Thoracic aorta (tissue), 2 donors: Measurements from ENCODE around the gene TRERF1. TPM values are rescaled to one million over a fixed set of nuclear protein-coding genes. Genes with fewer than 3 reads are reported as not detected.

Experiments
- ATAC-seq: fragments of 150-250 bp; one replicate; pipeline ENCODE4 v1.8.0; 2017; ENCODE audit warnings: low read depth; ENCODE audit not compliant: insufficient number of reproducible peaks, low FRiP score
- DNase-seq: peaks from one replicate; pipeline ENCODE4 v3.0.0-alpha.2; 2020; ENCODE audit warnings: low spot score
- H3K27ac ChIP-seq, 2 donors: fragments of 200-600 bp; sonication (generic); 1 replicate in 1 of 2; 2 replicates in 1 of 2; pipeline ENCODE4 v1.5.1; 2016; ENCODE audit warnings: mild to moderate bottlenecking in 2 of 2, moderate library complexity in 2 of 2
- H3K27me3 ChIP-seq: fragments of 200-600 bp; sonication (generic); replicated peaks from 2 replicates; pipeline ENCODE4 v1.6.0; 2016; ENCODE audit warnings: mild to moderate bottlenecking; ENCODE audit not compliant: insufficient read depth
- H3K36me3 ChIP-seq: fragments of 200-600 bp; sonication (generic); one replicate; pipeline ENCODE4 v1.5.1; 2016
- H3K4me1 ChIP-seq, 2 donors: fragments of 200-600 bp; sonication (generic); 1 replicate in 1 of 2; 2 replicates in 1 of 2; pipeline versions ENCODE4 v1.5.1 to v1.6.0; 2016; ENCODE audit warnings: low read depth in 2 of 2, mild to moderate bottlenecking in 1 of 2; ENCODE audit not compliant: control insufficient read depth in 1 of 2
- H3K4me3 ChIP-seq: fragments of 200-600 bp; sonication (generic); 2 replicates; pipeline ENCODE4 v1.5.1; 2016; ENCODE audit warnings: mild to moderate bottlenecking
- H3K9me3 ChIP-seq: fragments of 200-600 bp; sonication (generic); 2 replicates; pipeline ENCODE4 v1.5.1; 2016
- CTCF ChIP-seq: fragments of 200-600 bp; sonication (generic); IDR thresholded peaks from one replicate; pipeline ENCODE4 v1.5.1; 2019; ENCODE audit warnings: antibody characterized with exemption
- total RNA-seq, 2 donors: library from RNA; depleted of rRNA; stranded (reverse); fragments of >200 nt; gene quantifications; one replicate each; pipeline versions ENCODE4 v1.1.0 to v1.2.3, GENCODE V29; 2016

TRERF1 gene
- total RNA-seq, 2 donors from 2014 or later: 4.6 to 5.0 TPM

- no peak overlapping the region for H3K4me3 ChIP-seq
- no peak for DNase-seq
- H3K27ac ChIP-seq: no peak overlapping the region
- peaks cover 3% of the 10 kb centered on the region for H3K9me3 ChIP-seq
- no peaks in the 10 kb centered on the region for H3K27me3 ChIP-seq
- ATAC-seq: no peak
- peaks cover 6 to 9% of the 10 kb centered on the region in 2 donors for H3K4me1 ChIP-seq
- no peak for TF ChIP-seq CTCF
- H3K36me3 ChIP-seq: no peaks in the 10 kb centered on the region
These were observed 22.6 kb downstream of the TRERF1 start for GRCh38 chr6:42429042-42429585.

- H3K27ac ChIP-seq: no peak overlapping the region
- H3K4me1 ChIP-seq: peaks cover 6 to 9% of the 10 kb centered on the region in 2 donors
- no peaks in the 10 kb centered on the region for H3K27me3 ChIP-seq
- DNase-seq: no peak
- no peaks in the 10 kb centered on the region for H3K9me3 ChIP-seq
- no peak for TF ChIP-seq CTCF
- H3K4me3 ChIP-seq: no peak overlapping the region
- H3K36me3 ChIP-seq: no peaks in the 10 kb centered on the region
- no peak for ATAC-seq
These were observed 23.2 kb downstream of the TRERF1 start for GRCh38 chr6:42428326-42429041.

- no peaks in the 10 kb centered on the region for H3K9me3 ChIP-seq
- ATAC-seq (no peak), DNase-seq (no peak)
- no peak overlapping the region for H3K27ac ChIP-seq
- no peaks in the 10 kb centered on the region for H3K36me3 ChIP-seq
- TF ChIP-seq CTCF: no peak
- peaks cover 6 to 9% of the 10 kb centered on the region in 2 donors for H3K4me1 ChIP-seq
- H3K4me3 ChIP-seq: no peak overlapping the region
- no peaks in the 10 kb centered on the region for H3K27me3 ChIP-seq
These were observed 23.9 kb downstream of the TRERF1 start for GRCh38 chr6:42427871-42428270.

- no peaks in the 10 kb centered on the region for H3K27me3 ChIP-seq
These were observed 25.5 kb downstream of the TRERF1 start for GRCh38 chr6:42426191-42426590.

More at GRCh38 chr6:42426191-42426590, 25.5 kb downstream of the TRERF1 start:
- H3K4me3 ChIP-seq: no peak overlapping the region
- TF ChIP-seq CTCF: no peak
- no peaks in the 10 kb centered on the region for H3K9me3 ChIP-seq
- no peaks in the 10 kb centered on the region for H3K36me3 ChIP-seq
- no peak for ATAC-seq
- DNase-seq: no peak
- H3K27ac ChIP-seq: no peak overlapping the region
- peaks cover 6 to 9% of the 10 kb centered on the region in 2 donors for H3K4me1 ChIP-seq
